Vagina (tissue), 2 donors: ENCODE results near the gene OPRD1.
"Not testable (repeated sequence)": the region's sequence is repeated elsewhere in the genome, so short reads cannot be mapped to it uniquely, and the experiment has no call there.

Experiments used
- POLR2A ChIP-seq, 2 donors: fragments of 450-650 bp; IDR thresholded peaks; one replicate each; pipeline ENCODE4 v1.6.1; 2017; ENCODE audit warnings: antibody characterized with exemption in 2 of 2, mild to moderate bottlenecking in 2 of 2, moderate library complexity in 2 of 2
- POLR2AphosphoS5 ChIP-seq, 2 donors: sonication (generic); formaldehyde crosslinking; IDR thresholded peaks; one replicate each; pipeline ENCODE4 v1.9.0; 2017; ENCODE audit warnings: antibody characterized with exemption in 2 of 2, mild to moderate bottlenecking in 2 of 2, low read depth in 1 of 2; ENCODE audit not compliant: insufficient read depth in 1 of 2
- TF ChIP-seq, protein P1 (sequence below), 3 experiments: fragments of 450-650 bp in 2 of 3; fragments of 200-600 bp in 1 of 3; sonication (generic) in 1 of 3; IDR thresholded peaks; one replicate each; pipeline ENCODE4 v1.5.1; 2017 to 2019; ENCODE audit warnings: antibody characterized with exemption in 3 of 3, mild to moderate bottlenecking in 2 of 3, moderate library complexity in 2 of 3

DNA sequence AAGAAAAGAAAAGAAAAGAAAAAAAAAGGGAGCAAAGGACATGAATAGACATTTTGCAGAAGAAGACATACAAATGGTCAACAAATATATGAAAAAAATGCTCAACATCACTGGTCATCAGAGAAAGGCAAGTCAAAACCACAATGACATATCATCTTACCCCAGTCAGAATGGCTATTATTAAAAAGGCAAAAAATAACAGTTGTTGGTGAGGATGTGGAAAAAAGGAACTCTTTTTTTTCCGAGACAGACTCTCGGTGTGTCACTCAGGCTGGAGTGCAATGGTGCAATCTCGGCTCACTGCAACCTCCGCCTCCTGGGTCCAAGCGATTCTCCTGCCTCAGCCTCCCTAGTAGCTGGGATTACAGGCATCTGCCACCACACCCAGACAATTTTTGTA lies 63.2 kb downstream of the OPRD1 start:
- TF ChIP-seq POLR2AphosphoS5 (IDR thresholded peaks at IDR 0.05; ENCODE audit: insufficient read depth in 1 of 2, low read depth in 1 of 2); POLR2A (IDR thresholded peaks at IDR 0.05): not testable (repeated sequence)
- TF ChIP-seq, protein P1, sequence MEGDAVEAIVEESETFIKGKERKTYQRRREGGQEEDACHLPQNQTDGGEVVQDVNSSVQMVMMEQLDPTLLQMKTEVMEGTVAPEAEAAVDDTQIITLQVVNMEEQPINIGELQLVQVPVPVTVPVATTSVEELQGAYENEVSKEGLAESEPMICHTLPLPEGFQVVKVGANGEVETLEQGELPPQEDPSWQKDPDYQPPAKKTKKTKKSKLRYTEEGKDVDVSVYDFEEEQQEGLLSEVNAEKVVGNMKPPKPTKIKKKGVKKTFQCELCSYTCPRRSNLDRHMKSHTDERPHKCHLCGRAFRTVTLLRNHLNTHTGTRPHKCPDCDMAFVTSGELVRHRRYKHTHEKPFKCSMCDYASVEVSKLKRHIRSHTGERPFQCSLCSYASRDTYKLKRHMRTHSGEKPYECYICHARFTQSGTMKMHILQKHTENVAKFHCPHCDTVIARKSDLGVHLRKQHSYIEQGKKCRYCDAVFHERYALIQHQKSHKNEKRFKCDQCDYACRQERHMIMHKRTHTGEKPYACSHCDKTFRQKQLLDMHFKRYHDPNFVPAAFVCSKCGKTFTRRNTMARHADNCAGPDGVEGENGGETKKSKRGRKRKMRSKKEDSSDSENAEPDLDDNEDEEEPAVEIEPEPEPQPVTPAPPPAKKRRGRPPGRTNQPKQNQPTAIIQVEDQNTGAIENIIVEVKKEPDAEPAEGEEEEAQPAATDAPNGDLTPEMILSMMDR (IDR thresholded peaks at IDR 0.05): not testable (repeated sequence)
